ENCODE results near the gene SLIT1. TPM values are rescaled to one million over a fixed set of nuclear protein-coding genes. Genes with fewer than 3 reads are reported as not detected.

SLIT1 gene
- total RNA-seq, 1 donor from 2014 or later = 0.51 TPM

GRCh38 chr10:97151307-97151914 is 34.3 kb downstream of the SLIT1 start:
- Mint-ChIP-seq H3K9me3 (no peaks in the 10 kb centered on the region), H3K27ac (no peak overlapping the region), H3K27me3 (peaks cover 12% of the 10 kb centered on the region), H3K4me3 (no peak overlapping the region), H3K4me1 (no peaks in the 10 kb centered on the region), H3K36me3 (ENCODE audit: low read depth) (no peaks in the 10 kb centered on the region)
- CTCF ChIA-PET = no interaction called here
- POLR2A ChIA-PET = no interaction called here
- ATAC-seq (ENCODE audit: low read depth) (no peak), DNase-seq (no peak)
- no peak for TF ChIP-seq CTCF (IDR thresholded peaks at IDR 0.05)
- intact Hi-C loops (cut with micrococcal nuclease) = no loop called here

- Mint-ChIP-seq H3K36me3 (ENCODE audit: low read depth) (no peaks in the 10 kb centered on the region), H3K27ac (no peak overlapping the region), H3K27me3 (peaks cover 15% of the 10 kb centered on the region), H3K9me3 (no peaks in the 10 kb centered on the region), H3K4me1 (no peaks in the 10 kb centered on the region), H3K4me3 (no peak overlapping the region)
- no peak for TF ChIP-seq CTCF (IDR thresholded peaks at IDR 0.05)
- intact Hi-C loops (cut with micrococcal nuclease) = no loop called here
- CTCF ChIA-PET = no interaction called here
- POLR2A ChIA-PET = no interaction called here
- DNase-seq (no peak), ATAC-seq (ENCODE audit: low read depth) (no peak)
These were observed 35.1 kb downstream of the SLIT1 start for GRCh38 chr10:97150616-97151015.

- DNase-seq (no peak), ATAC-seq (ENCODE audit: low read depth) (no peak)
- intact Hi-C loops (cut with micrococcal nuclease) = no loop called here
- no peak overlapping the region for H3K27ac Mint-ChIP-seq
- H3K9me3 Mint-ChIP-seq = no peaks in the 10 kb centered on the region
- TF ChIP-seq CTCF (IDR thresholded peaks at IDR 0.05) = no peak
- ChIA-PET POLR2A (no interaction called here), CTCF (no interaction called here)
- H3K4me1 Mint-ChIP-seq = no peaks in the 10 kb centered on the region
- H3K36me3 Mint-ChIP-seq (ENCODE audit: low read depth) = no peaks in the 10 kb centered on the region
- peaks cover 15% of the 10 kb centered on the region for H3K27me3 Mint-ChIP-seq
- H3K4me3 Mint-ChIP-seq = no peak overlapping the region
These were observed 35.7 kb downstream of the SLIT1 start for GRCh38 chr10:97150013-97150595.

- ATAC-seq (ENCODE audit: low read depth) (no peak), DNase-seq (no peak)
- CTCF ChIA-PET = no interaction called here
- H3K4me3 Mint-ChIP-seq = no peak overlapping the region
- POLR2A ChIA-PET = no interaction called here
- TF ChIP-seq CTCF (IDR thresholded peaks at IDR 0.05) = no peak
- no peaks in the 10 kb centered on the region for H3K9me3 Mint-ChIP-seq
- H3K27me3 Mint-ChIP-seq = peaks cover 12% of the 10 kb centered on the region
- H3K36me3 Mint-ChIP-seq (ENCODE audit: low read depth) = no peaks in the 10 kb centered on the region
- no peak overlapping the region for H3K27ac Mint-ChIP-seq
- intact Hi-C loops (cut with micrococcal nuclease) = no loop called here
- H3K4me1 Mint-ChIP-seq = no peaks in the 10 kb centered on the region
These were observed 36.7 kb downstream of the SLIT1 start for GRCh38 chr10:97149079-97149531.

GRCh38 chr10:97144297-97144696 is 41.5 kb downstream of the SLIT1 start:
- Mint-ChIP-seq H3K36me3 (ENCODE audit: low read depth) (no peaks in the 10 kb centered on the region), H3K9me3 (no peaks in the 10 kb centered on the region), H3K27me3 (peaks cover 32% of the 10 kb centered on the region), H3K27ac (no peak overlapping the region), H3K4me3 (no peak overlapping the region), H3K4me1 (no peaks in the 10 kb centered on the region)
- ChIA-PET CTCF (no interaction called here), POLR2A (no interaction called here)
- no peak for TF ChIP-seq CTCF (IDR thresholded peaks at IDR 0.05)
- intact Hi-C loops (cut with micrococcal nuclease) = no loop called here
- DNase-seq = no peak
- no peak for ATAC-seq (ENCODE audit: low read depth)

Data from activated B cell treated with CpG ODN at 0.5 μM for 24 hours (primary cell).